WTC11 (cell line): ENCODE measurements around the gene ETFB. TPM values are rescaled to one million over a fixed set of nuclear protein-coding genes. Genes with fewer than 3 reads are reported as not detected.

Experiments used
- ATAC-seq: fragments of 200-7000 bp; cut with Tn5 transposase; 2 replicates; pipeline ENCODE4 v1.10.0; 2021; ENCODE audit warnings: mild to moderate bottlenecking, moderate library complexity
- CTCF ChIA-PET: fragments of 300-600 bp; sonication (Branson Sonifier 250); formaldehyde crosslinking; loops from one replicate; lab custom pipeline; 2021; ENCODE audit warnings: antibody characterized with exemption; lab: Charles Lee
- POLR2A ChIA-PET: fragments of 350-600 bp; sonication (Branson Sonifier 250); formaldehyde crosslinking; loops from one replicate; lab custom pipeline; 2021; ENCODE audit warnings: antibody characterized with exemption; lab: Charles Lee
- DNase-seq: peaks from one replicate; pipeline ENCODE4 v3.0.0; 2021; ENCODE audit warnings: low spot score
- H3K27ac Mint-ChIP-seq: 2 replicates; pipeline ENCODE4 v1.8.0; 2021; ENCODE audit warnings: mixed read lengths
- H3K27me3 Mint-ChIP-seq: 2 replicates; pipeline ENCODE4 v1.8.0; 2021; ENCODE audit warnings: low read depth, mild to moderate bottlenecking, moderate library complexity, mixed read lengths
- H3K36me3 Mint-ChIP-seq: 2 replicates; pipeline ENCODE4 v1.8.0; 2021; ENCODE audit warnings: mixed read lengths
- H3K4me1 Mint-ChIP-seq: 2 replicates; pipeline ENCODE4 v1.8.0; 2022; ENCODE audit warnings: mixed read lengths
- H3K4me3 Mint-ChIP-seq: 2 replicates; pipeline ENCODE4 v1.8.0; 2021; ENCODE audit warnings: mild to moderate bottlenecking, moderate library complexity, mixed read lengths
- H3K9me3 Mint-ChIP-seq: 2 replicates; pipeline ENCODE4 v1.8.0; 2021; ENCODE audit warnings: mixed read lengths
- AR ChIP-seq: fragments of 250-450 bp; sonication (Bioruptor Pico); IDR thresholded peaks from 2 replicates; pipeline ENCODE4 v1.9.0; 2021; ENCODE audit warnings: mild to moderate bottlenecking
- ATF1 ChIP-seq: sonication (generic); formaldehyde crosslinking; IDR thresholded peaks from 2 replicates; pipeline ENCODE4 v1.8.1; 2023; ENCODE audit warnings: mild to moderate bottlenecking, moderate library complexity, missing genetic modification reagents
- E2F5 ChIP-seq: sonication (generic); formaldehyde crosslinking; IDR thresholded peaks from 2 replicates; pipeline ENCODE4 v1.8.1; 2022; ENCODE audit warnings: mild to moderate bottlenecking, moderate library complexity, missing genetic modification reagents
- FOXJ3 ChIP-seq: sonication (generic); formaldehyde crosslinking; IDR thresholded peaks from 2 replicates; pipeline ENCODE4 v1.9.0; 2021; ENCODE audit warnings: missing genetic modification reagents, mild to moderate bottlenecking, borderline replicate concordance
- FOXK1 ChIP-seq: sonication (generic); formaldehyde crosslinking; IDR thresholded peaks from 2 replicates; pipeline ENCODE4 v1.8.0; 2022; ENCODE audit warnings: mild to moderate bottlenecking, moderate library complexity, missing genetic modification reagents
- FOXP1 ChIP-seq: sonication (generic); formaldehyde crosslinking; IDR thresholded peaks from 2 replicates; pipeline ENCODE4 v1.8.0; 2022; ENCODE audit warnings: missing genetic modification reagents, mild to moderate bottlenecking, moderate library complexity, borderline replicate concordance
- GRHL2 ChIP-seq: fragments of 250-450 bp; sonication (Bioruptor Pico); IDR thresholded peaks from 2 replicates; pipeline ENCODE4 v1.8.0; 2022; ENCODE audit warnings: mild to moderate bottlenecking, moderate library complexity; ENCODE audit not compliant: insufficient replicate concordance, severe bottlenecking
- IRF2 ChIP-seq: sonication (generic); formaldehyde crosslinking; IDR thresholded peaks from 2 replicates; pipeline ENCODE4 v1.8.0; 2022; ENCODE audit warnings: low read depth, missing genetic modification reagents, borderline replicate concordance
- JAZF1 ChIP-seq: fragments of 250-450 bp; sonication (Bioruptor Pico); IDR thresholded peaks from 2 replicates; pipeline ENCODE4 v1.9.0; 2021; ENCODE audit warnings: moderate library complexity, mild to moderate bottlenecking, inconsistent platforms
- MXD4 ChIP-seq: fragments of 250-450 bp; sonication (Bioruptor Pico); IDR thresholded peaks from 2 replicates; pipeline ENCODE4 v1.8.0; 2021; ENCODE audit warnings: mild to moderate bottlenecking, moderate library complexity, borderline replicate concordance
- PRRX2 ChIP-seq: fragments of 250-450 bp; sonication (Bioruptor Pico); IDR thresholded peaks from 2 replicates; pipeline ENCODE4 v1.8.0; 2021; ENCODE audit warnings: mild to moderate bottlenecking
- RELA ChIP-seq: sonication (generic); formaldehyde crosslinking; IDR thresholded peaks from 2 replicates; pipeline ENCODE4 v1.8.1; 2022; ENCODE audit warnings: missing genetic modification reagents, mild to moderate bottlenecking, borderline replicate concordance
- TEAD1 ChIP-seq: sonication (generic); formaldehyde crosslinking; IDR thresholded peaks from 2 replicates; pipeline ENCODE4 v1.8.0; 2022; ENCODE audit warnings: mild to moderate bottlenecking, missing genetic modification reagents
- ZNF138 ChIP-seq: sonication (generic); formaldehyde crosslinking; conservative IDR thresholded peaks from 2 replicates; pipeline ENCODE4 v1.8.1; 2022; ENCODE audit warnings: mild to moderate bottlenecking, moderate library complexity, missing genetic modification reagents
- ZNF263 ChIP-seq: sonication (generic); formaldehyde crosslinking; IDR thresholded peaks from 2 replicates; pipeline ENCODE4 v1.8.1; 2022; ENCODE audit warnings: low read depth, mild to moderate bottlenecking, moderate library complexity, missing genetic modification reagents
- ZNF281 ChIP-seq: sonication (generic); formaldehyde crosslinking; IDR thresholded peaks from 2 replicates; pipeline ENCODE4 v1.8.0; 2023; ENCODE audit warnings: mild to moderate bottlenecking, missing genetic modification reagents
- ZNF317 ChIP-seq: sonication (generic); formaldehyde crosslinking; IDR thresholded peaks from 2 replicates; pipeline ENCODE4 v1.8.1; 2023; ENCODE audit warnings: low read depth, mild to moderate bottlenecking, moderate library complexity, missing genetic modification reagents, borderline replicate concordance
- ZNF532 ChIP-seq: fragments of 250-450 bp; sonication (Bioruptor Pico); IDR thresholded peaks from 2 replicates; pipeline ENCODE4 v1.9.0; 2021; ENCODE audit warnings: mild to moderate bottlenecking, borderline replicate concordance
- total RNA-seq: library from RNA; stranded (reverse); gene quantifications from 3 replicates; pipeline ENCODE4 v1.2.3, GENCODE V29; 2021
- TF ChIP-seq, protein P1 (sequence below): sonication (generic); formaldehyde crosslinking; IDR thresholded peaks from 2 replicates; pipeline ENCODE4 v1.8.0; 2022; ENCODE audit warnings: mild to moderate bottlenecking, missing genetic modification reagents
- TF ChIP-seq, protein P2 (sequence below): sonication (generic); formaldehyde crosslinking; IDR thresholded peaks from 2 replicates; pipeline ENCODE4 v1.8.0; 2022; ENCODE audit warnings: mild to moderate bottlenecking, missing genetic modification reagents
- TF ChIP-seq, protein P3 (sequence below): fragments of 250-450 bp; sonication (Bioruptor Pico); IDR thresholded peaks from 2 replicates; pipeline ENCODE4 v1.9.0; 2021; ENCODE audit warnings: mild to moderate bottlenecking
- TF ChIP-seq, protein P4 (sequence below): sonication (generic); formaldehyde crosslinking; IDR thresholded peaks from 2 replicates; pipeline ENCODE4 v1.8.1; 2022; ENCODE audit warnings: low read depth, mild to moderate bottlenecking, moderate library complexity, missing genetic modification reagents, borderline replicate concordance
- TF ChIP-seq, protein P5 (sequence below): sonication (generic); formaldehyde crosslinking; conservative IDR thresholded peaks from 2 replicates; pipeline ENCODE4 v1.8.1; 2022; ENCODE audit warnings: mild to moderate bottlenecking, missing genetic modification reagents

The ETFB gene
- total RNA-seq, 1 experiment from 2014 or later: 60.6 TPM

DNA sequence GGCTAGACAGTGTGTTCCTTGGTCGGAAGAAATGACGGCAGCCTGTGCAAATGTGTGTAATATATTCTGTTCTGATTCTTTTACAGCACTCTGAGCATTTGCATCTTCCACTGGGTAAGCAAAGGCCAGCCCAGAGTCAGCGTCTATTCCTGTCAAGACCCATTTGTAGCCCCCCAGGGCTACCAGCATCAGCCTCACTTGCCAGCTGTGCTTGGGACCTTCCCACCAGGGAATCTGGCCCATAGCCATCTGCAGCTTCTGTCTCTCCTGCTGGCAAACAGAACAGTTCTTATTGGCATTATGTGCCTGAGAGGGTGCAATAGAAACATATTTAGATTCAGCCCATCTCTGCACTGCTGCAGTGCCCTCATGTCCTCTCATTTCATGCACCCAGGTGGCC, 60.7 kb downstream of the ETFB start (continued):
- TF ChIP-seq MXD4 (CRISPR knock-in tag) (no peak), PRRX2 (no peak), ZNF317 (no peak), JAZF1 (no peak), GRHL2 (no peak), ZNF532 (CRISPR knock-in tag) (no peak), FOXP1 (no peak), ATF1 (CRISPR knock-in tag) (no peak), FOXK1 (CRISPR knock-in tag) (no peak), ZNF281 (no peak), IRF2 (CRISPR knock-in tag) (no peak)

GRCh38 chr19:51301266-51301665, 64.9 kb downstream of the ETFB start:
- CTCF ChIA-PET: interaction anchor here (0.9 to 1.0 kb wide), 2 partner anchors 42 to 107 kb away, joined by 3 read pairs; no protein-coding TSS in a partner anchor
- TF ChIP-seq, protein P1, sequence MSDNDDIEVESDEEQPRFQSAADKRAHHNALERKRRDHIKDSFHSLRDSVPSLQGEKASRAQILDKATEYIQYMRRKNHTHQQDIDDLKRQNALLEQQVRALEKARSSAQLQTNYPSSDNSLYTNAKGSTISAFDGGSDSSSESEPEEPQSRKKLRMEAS: no peak
- TF ChIP-seq RELA: no peak
- TF ChIP-seq, protein P2, sequence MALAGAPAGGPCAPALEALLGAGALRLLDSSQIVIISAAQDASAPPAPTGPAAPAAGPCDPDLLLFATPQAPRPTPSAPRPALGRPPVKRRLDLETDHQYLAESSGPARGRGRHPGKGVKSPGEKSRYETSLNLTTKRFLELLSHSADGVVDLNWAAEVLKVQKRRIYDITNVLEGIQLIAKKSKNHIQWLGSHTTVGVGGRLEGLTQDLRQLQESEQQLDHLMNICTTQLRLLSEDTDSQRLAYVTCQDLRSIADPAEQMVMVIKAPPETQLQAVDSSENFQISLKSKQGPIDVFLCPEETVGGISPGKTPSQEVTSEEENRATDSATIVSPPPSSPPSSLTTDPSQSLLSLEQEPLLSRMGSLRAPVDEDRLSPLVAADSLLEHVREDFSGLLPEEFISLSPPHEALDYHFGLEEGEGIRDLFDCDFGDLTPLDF (CRISPR knock-in tag): no peak
- no peak for TF ChIP-seq E2F5
- TF ChIP-seq ZNF138 (CRISPR knock-in tag): no peak
- TF ChIP-seq ZNF263 (CRISPR knock-in tag): no peak
- no peak for TF ChIP-seq FOXJ3
- TF ChIP-seq, protein P3, sequence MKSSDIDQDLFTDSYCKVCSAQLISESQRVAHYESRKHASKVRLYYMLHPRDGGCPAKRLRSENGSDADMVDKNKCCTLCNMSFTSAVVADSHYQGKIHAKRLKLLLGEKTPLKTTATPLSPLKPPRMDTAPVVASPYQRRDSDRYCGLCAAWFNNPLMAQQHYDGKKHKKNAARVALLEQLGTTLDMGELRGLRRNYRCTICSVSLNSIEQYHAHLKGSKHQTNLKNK: no peak
- no peak for TF ChIP-seq FOXK1 (CRISPR knock-in tag)
- TF ChIP-seq, protein P4, sequence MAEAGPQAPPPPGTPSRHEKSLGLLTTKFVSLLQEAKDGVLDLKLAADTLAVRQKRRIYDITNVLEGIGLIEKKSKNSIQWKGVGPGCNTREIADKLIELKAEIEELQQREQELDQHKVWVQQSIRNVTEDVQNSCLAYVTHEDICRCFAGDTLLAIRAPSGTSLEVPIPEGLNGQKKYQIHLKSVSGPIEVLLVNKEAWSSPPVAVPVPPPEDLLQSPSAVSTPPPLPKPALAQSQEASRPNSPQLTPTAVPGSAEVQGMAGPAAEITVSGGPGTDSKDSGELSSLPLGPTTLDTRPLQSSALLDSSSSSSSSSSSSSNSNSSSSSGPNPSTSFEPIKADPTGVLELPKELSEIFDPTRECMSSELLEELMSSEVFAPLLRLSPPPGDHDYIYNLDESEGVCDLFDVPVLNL (CRISPR knock-in tag): no peak
- no peak for TF ChIP-seq AR (CRISPR knock-in tag)
- TF ChIP-seq ZNF317: no peak
- TF ChIP-seq TEAD1 (CRISPR knock-in tag): no peak
- TF ChIP-seq, protein P5, sequence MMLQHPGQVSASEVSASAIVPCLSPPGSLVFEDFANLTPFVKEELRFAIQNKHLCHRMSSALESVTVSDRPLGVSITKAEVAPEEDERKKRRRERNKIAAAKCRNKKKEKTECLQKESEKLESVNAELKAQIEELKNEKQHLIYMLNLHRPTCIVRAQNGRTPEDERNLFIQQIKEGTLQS (CRISPR knock-in tag): no peak

More at GRCh38 chr19:51301266-51301665, 64.9 kb downstream of the ETFB start:
- DNase-seq: no peak
- no peak overlapping the region for H3K27ac Mint-ChIP-seq
- H3K36me3 Mint-ChIP-seq: peaks cover 7% of the 10 kb centered on the region; the same call in 1 of the 2 replicates
- peaks cover 20% of the 10 kb centered on the region for H3K9me3 Mint-ChIP-seq
- peaks cover 12% of the 10 kb centered on the region for H3K4me1 Mint-ChIP-seq
- no peak overlapping the region for H3K4me3 Mint-ChIP-seq
- POLR2A ChIA-PET: no interaction called here
- peaks cover 19% of the 10 kb centered on the region for H3K27me3 Mint-ChIP-seq
- no peak for ATAC-seq
